Stimulated activated CD4-positive, alpha-beta T cell treated with anti-CD3 and anti-CD28 coated beads, Interleukin-15, amount 100 ng/mL, for 48 hours (primary cell): Measurements from ENCODE around the gene MAEA.

Source experiments
- DNase-seq, 2 donors: peaks; one replicate each; pipeline ENCODE4 v3.0.0-alpha.2; 2020; ENCODE audit warnings: low read depth in 2 of 2

Gene MAEA

DNA sequence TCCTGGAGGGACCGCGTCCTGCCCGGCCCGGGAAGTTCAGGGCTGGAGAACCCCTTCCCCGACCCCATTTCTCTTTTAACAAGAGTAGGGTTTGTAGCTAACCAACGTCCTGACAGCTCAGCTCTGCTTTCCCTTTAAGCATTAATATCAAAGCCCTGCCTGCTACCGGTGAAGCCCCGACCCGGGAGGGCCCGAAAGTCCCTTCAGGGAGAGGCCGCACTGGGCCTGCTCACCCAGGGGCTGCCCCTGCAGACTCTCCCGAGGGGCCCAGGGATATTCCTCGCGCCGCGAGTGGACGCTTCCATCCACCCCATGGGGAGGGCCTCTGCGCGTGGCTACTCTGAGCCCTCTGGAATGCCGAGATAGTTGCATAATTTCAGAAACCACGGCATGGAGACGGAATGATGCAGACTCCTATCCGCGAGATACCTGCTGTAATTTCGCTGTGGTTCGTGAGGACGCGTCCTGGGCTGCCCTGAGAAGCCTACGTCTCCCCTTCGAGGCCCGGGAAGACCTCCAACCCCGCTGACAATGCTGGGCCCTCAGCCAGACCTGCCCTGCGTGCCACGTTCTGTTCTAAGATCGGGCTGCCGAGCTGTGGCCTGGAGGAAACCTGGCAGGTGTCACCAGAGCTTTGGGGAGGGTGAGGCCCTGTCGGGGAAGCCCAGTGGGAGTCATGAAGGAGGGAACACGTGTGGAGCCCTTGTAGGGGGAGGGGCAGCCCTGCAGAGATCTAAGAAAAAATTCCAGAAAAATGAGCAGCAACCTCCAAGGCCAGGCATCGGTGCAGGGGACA lies 39.8 kb upstream of the MAEA start:
- DNase-seq = peak in 1 of 2 donors; percentile 25

DNA sequence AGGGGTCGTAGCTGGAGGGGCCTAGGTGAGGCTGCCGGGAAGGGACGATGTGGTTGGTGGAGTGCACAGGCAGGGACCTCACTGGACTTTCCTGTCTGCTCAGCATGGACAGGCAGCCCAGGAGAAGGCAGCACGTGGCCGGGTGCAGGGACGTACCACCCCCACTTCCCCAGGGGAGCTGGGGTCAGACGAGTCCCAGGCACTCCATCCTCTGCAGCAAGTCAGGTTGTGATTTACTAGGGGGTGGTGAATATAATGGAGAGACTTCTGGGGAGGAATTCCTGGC lies 39.2 kb upstream of the MAEA start:
- DNase-seq = no peak

DNA sequence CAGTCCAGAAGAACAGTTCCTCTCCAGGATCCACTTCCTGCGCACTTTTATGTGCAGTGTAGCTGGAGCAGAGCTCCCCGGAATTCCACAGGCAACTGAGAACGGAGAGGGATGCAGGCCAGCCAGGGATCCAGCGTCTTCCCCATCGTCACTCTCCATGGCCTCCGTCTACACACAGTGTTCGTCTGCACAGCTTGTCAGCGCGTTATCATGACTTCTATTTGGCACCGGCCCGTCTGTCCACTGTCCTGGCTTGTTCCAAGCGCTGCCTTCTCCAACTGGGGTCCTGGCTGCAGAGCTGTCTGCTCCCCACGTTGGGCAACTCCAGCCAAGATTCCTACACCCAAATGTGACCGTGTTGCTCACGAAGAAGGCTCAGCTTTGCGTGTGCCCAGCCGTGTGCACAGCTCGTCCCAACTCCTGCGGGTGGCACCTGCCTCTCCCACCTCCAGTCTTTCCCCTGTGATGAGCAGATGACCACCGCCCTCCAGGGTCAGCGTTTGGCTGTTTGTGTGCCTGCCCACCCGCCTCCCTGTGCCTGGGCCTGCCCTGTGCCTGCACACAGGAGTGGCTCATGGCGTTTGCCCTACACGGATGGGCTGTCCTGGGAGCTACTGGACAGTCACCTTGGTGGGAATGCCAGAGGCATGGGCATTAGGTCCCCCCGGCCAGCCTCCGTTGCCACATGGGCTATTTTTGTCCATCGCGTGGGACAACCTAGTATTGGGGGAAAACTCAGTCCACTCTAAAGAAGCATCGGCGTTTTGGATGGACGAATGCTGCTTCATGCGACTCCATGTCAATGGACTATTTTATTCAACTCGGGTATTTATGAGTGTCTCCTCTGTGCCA lies 38.5 kb upstream of the MAEA start:
- no peak for DNase-seq

DNA sequence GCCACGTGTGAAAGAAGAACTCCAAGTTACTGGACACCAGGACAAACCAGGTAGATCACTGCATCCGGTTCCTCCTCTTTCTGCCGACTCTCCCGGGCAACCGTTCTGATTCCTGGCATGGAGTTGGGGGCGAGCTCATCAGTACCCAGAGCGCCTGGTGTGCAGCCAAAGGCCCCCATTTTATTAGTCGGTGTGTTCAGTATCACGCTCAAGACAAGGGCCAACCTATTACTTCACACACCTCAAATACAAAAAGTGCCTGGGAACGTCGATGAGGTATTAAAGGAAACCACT lies 38.0 kb upstream of the MAEA start:
- no peak for DNase-seq

DNA sequence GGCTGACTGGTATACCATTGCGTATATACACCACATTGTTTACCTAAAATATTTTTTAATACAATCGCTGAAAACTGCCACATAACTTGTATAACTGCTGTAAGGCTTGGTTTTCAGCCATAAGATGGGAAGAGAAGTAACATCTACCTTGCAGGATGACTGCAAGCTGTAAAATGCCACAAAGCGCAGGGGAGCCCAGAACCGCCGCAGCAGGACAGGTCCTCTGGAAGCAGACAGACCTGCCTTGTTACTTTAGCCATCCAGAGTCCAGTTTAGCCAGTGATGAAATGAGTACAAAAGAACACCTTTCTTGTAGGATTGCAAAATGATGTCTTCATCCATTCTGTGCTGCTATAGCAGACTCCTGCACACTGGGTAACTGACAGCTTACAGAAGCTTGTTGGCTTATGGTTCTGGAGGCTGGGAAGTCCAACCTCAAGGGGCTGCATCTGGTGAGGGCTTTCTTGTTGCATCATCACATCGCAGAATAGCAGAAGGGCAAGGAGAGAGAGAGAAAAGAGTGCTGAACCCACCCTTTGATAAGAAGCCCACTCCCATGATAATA lies 36.7 kb upstream of the MAEA start:
- DNase-seq = no peak

DNA sequence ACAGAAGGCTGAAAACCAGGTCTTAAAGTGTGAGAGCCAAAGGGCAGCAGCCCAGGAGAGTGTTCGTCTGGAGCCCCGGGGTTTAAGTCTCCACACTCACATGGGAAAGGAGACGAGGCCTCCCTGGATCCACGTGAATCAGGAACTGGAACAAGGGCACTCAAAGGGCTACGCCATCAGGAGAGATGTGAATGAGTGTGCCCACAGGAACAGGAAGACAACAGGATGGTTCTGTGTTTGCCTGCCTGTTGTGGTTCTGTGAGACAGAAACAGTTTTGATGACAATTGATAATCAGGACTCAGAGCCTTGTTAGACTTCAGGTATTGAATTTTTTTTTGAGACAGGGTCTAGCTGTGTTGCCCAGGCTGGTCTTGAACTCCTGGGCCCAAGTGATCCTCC lies 35.9 kb upstream of the MAEA start:
- DNase-seq = no peak

DNA sequence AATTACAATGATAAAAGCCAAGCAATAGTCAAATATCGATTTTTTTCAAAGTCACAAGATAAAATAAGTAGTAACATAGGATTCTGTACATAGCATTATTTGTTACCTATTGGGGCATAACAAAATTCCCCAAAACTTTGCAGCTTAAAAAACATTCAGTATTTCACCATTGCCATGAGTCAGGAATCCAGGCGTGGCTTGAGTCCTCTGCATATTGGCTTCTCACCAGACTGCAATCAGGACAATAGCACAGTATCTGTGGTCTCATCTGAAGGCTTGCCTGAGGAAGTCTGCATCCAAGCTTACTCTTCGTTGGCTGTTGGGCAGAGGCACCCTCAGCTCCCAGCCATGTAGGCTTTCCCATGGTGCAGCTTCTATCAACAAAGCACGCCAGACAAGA lies 34.5 kb upstream of the MAEA start:
- DNase-seq = no peak

DNA sequence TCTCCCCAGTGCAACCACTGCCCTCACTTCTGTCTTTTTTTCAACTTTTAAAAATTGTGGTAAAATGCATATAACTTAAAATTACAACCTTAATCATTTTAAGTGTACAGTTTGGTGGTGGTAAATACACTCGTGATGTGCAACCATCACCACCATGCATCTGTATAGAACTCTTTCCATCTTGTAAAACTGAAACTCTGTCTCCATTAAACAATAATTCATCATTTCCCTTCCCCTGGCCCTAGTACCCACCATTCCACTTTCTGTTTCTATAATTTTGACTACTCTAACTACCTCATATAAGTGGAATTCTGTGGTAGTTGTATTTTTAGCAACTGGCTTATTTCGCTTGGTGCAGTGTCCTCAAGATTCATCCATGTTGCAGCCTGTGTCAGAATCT lies 34.0 kb upstream of the MAEA start:
- DNase-seq = no peak

DNA sequence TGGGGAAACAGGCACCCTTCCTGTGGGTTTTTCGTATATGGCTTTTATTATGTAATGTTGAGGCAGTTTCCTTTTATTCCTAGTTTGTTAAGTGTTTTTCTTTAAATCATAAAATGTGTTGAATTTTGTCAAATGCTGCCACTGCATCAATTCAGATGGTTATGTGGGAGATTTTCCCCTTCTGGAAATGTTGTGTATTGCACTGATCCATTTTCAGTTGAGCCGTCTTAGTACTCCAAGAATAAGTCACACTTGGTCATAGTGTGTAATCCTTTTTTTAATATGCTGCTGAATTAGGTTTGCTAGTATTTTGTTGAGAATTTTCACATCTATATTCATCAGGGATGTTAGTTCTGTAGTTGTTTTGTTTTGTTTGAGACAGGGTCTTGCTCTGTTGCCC lies 31.2 kb upstream of the MAEA start:
- DNase-seq = no peak

DNA sequence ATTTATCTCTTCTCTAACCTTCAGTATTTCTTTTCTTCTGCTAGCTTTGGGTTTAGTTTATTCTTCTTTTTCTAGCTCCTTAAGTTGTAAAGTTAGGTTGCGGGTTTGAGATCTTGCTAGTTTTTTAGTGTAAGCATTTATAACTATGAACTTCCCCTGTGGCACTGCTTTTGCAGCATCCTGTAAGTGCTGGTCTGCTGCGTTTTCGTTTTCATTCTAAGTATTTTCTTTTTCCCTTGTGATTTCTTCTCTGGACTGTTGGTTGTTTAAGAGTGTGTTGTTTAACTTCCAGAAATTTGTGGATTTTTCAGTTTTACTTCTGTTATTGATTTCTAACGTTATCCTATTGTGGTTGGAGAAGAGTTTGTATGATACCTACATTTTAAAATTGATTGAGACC lies 29.7 kb upstream of the MAEA start:
- no peak for DNase-seq

DNA sequence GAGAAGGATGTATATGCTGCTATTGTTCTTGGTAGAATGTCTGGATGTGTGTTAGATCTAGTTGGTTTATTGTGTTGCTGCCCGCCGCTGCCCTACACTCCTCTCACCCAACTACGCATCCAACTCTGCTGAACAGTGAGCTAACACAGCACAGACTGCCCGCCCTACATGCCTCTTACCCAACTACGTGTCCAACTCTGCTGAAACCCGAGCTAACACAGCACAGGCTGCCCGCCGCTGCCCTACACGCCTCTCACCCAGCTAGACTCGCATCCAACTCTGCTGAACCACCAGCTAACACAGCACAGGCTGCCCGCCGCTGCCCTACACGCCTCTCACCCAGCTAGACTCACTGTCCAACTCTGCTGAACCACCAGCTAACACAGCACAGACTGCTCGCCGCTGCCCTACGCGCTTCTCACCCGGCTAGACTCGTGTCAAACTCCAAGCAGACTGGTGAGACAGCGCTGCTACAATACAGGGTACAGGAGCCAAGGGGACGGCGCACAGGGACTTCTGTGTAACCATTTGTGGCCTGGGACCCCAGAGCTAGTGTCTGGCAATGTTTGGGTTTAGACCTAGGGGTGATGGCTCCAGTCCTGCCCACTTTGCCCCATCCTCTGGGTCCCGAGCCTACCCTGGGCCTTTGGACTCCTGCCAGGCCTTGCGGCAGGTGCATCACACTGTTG lies 29.1 kb upstream of the MAEA start:
- DNase-seq = no peak

DNA sequence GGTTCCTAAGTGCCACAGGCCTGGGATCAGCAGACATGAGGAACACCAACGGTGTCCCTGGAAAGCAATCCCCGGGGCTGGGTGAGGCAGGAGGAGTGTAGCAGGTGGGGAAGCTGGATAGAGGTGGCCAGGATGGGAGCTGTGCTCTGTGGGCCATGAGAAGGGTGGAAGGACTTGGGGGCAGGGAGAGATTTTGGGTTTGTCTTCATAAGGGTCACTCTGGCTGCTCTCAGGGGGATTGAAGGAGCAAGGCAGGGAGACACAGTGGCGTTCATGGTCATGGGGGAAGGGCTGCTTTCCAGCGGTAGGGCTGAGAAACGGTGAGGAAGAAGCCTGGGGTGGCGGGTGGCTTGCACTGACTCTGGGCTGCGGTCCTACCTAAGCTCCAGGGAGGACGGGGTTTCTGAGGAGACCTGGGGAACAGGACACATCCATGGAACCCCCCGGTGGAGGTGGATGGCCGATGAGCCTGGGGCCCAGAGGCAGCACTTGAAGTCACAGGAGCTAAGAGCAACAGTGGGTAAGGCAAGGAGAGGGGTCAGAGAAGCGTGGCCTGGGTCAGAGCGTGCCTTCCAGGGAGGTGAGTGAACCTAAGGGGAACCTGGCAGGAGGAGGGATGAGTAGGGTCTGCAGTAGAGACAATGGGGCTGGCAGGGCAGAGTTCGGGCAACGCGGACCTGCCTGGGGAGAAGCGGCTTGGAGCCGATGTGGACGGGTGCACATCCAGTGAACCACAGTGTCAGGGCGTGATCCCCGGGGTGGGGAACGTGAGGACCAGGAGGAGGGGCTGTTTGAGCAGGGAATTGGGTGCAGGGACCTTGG lies 28.4 kb upstream of the MAEA start:
- no peak for DNase-seq

DNA sequence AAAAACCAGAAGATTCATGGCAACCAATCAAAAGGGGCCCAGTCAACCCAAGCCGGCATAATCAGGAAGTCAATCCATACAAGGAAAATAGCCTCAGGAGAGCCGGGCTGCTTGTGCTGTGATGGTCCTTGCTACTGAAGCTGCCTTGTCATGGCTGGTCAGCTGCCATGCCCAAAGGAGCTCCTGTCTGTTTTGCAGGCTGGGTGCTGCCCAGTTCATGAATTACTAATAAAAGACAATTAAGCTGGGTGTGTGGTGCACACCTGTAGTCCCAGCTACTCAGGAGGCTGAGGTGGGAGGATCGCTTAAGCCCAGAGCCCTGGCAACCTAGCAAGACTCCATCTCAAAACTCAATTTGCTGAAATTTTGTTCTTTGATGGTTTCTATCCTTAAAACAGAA lies 24.7 kb upstream of the MAEA start:
- no peak for DNase-seq

DNA sequence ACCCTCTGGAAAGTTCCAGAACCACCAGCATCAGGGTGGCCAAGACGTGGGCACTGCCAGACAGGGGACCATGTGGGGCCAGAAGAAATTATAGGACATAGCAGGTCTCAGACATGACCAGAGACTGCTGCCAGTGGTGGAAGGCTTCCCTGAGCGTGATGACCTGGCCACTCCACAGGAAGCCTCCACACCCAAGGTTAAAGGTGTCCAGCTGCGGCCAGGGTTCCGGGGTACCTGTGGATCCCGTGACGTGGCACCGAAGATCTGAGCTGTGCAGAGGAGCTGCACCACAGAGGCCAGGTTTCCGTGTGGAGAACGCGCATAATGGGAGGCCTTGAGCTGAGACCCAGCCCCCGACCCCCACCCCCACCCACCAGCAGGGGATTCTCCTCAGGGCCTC lies 24.3 kb upstream of the MAEA start:
- no peak for DNase-seq

DNA sequence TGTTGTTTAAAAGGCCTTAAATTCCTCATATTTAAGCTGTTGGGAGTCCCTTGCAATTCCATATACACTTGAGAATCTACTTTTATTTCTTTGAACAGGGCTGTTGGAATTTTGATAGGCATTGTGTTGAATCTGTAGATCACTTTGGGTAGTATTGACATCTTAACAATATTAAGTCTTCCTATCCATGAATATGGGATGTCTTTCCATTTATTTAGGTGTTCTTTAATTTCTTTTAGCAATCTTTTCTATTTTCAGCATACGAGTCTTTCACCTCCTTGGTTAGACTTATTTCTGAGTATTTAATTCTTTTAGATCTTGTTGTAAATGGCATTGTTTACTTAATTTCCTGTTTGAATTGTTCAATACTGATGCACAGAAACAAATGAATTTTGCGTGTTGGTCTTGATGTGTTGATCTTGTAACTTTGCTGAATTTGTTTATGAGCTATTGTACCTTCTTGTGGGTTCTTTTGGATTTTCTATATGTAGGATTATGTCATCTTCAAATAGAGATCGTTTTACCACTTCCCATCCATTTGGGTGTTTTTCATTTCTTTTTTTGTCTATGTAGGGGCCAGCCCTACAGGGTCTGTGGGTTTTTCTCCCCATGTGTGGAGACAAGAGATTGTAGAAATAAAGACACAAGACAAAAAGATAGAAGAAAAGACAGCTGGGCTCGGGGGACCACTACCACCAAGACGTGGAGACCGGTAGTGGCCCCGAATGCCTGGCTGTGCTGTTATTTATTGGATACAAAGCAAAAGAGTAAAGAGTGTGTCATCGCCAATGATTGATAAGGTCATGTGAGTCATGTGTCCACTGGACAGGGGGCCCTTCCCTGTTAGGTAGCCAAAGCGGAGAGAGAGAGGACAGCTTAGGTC lies 22.6 kb upstream of the MAEA start:
- no peak for DNase-seq

DNA sequence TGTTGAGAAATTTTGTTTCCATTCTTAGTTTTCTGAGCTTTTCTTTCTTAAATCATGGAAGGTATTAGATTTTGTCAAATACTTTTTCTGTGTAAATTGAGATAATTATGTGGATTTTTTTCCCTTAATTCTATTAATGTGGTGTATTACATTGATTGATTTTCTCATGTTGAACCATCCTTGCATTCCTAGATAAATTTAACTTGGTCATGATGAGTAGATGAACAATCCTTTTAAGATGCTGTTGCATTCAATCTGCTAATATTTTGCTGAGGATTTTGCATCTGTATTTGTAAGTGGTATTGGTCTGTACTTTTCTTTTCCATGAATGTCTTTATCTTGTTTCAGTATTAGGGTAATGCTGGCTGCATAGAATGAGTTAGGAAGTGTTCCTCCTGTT lies 20.5 kb upstream of the MAEA start:
- DNase-seq = no peak

DNA sequence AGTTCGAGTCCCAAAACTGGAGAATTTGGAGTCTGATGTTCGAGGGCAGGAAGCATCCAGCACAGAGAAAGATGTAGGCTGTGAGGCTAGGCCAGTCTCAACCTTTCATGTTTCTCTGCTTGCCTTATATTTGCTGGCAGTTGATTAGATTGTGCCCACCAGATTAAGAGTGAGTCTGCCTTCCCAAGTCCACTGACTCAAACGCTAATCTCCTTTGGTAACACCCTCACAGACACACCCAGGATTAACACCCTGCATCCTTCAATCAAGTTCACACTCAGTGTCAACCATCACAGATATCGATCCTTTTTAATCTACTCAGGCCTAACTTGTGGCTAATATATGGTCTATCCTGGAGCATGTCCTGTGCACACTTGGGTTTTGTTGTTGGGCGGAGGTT lies 18.0 kb upstream of the MAEA start:
- DNase-seq = no peak

DNA sequence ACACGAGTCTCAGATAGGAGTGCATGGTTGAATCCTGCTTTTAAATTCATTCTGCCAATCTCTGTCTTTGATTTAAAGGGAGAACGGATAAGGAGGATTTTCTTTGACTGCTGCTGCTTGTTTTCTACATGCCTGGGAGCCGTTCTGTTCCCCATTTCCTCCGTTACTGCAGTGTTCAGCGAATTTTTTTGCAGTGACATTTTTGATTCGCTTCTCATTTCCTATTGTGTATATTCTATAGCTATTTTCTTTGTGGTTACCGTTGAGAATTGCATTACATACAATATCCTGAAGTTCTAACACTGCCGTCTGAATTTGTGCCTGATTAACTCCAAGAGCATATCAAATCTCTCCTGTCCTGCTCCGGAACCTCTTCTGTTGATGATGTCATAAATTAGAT lies 14.8 kb upstream of the MAEA start:
- no peak for DNase-seq

DNA sequence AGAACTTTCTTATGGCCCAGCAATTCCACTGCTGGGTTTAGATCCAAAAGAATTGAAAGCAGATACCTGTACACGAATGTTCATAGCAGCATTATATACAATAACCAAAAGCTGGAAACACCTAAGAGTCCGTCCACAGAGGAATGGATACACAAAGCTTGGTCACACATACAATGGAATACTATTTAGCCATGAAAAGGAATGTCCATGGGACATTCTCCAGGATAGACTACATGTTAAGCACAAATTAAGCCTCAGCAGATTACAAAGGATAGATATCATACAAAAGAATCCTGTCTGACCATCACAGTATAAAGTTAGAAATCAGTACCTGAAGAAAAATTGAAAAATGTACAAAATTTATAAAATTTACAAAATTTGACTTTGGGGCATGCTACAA lies 12.7 kb upstream of the MAEA start:
- DNase-seq = no peak

DNA sequence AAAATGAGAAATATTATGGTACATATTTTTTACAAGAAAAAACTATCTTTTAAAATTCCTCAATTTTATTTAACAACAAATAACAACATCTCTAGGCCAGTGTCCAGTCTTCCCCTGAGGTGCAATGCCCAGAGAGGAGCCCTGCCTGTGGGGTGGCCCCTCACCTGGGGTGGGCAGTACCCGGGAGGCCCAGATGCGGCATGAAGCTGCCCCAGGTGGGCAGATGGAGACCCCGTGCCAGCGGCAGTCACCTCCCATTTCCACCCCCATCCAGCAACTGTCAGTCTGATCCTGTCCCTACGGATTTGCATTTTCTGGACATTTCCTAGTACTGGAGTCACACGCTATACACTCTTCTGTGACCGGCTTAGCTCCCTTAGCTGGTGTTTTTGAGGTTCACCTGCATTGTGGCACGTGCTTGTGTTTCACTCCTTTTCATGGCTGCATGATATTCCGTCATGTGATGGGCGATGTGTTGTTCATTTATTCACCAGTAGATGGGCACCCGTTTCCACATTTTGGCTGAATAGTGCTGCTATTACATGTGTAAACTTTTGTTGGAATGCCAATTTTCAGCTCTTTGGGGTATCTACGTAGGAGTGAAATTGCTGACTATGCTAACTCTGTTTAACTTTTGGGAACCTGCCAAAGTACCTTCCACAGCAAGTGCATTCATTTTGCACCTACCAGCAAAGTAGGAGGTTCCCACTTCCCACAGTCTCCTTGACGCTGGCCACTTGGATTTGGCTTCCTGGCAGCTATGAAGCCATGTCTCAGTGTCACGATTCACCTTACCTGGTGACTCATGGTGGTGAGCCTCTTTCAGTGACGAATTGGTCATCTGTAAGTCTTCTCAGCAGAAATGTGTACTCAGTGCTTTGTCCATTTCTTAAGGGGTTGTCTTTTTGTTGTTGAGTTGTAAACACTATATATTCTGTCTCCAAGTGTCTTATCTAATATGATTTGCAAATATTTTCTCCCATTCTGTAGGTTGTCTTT lies 11.7 kb upstream of the MAEA start:
- DNase-seq = no peak
